Ishikawa (cell line): ENCODE data around the gene PSMC6.

Experiments
- CEBPB ChIP-seq: IDR thresholded peaks from 2 replicates; pipeline ENCODE4 v1.6.1; 2012
- CREB1 ChIP-seq: IDR thresholded peaks from 2 replicates; pipeline ENCODE4 v1.6.1; 2012; ENCODE audit warnings: low read depth
- EGR1 ChIP-seq: IDR thresholded peaks from 2 replicates; pipeline ENCODE4 v1.6.1; 2012
- EP300 ChIP-seq: IDR thresholded peaks from 2 replicates; pipeline ENCODE4 v1.6.1; 2012; ENCODE audit warnings: borderline replicate concordance
- FOXM1 ChIP-seq: IDR thresholded peaks from 2 replicates; pipeline ENCODE4 v1.6.1; 2012; ENCODE audit warnings: low read depth, borderline replicate concordance
- MAX ChIP-seq: IDR thresholded peaks from 2 replicates; pipeline ENCODE4 v1.6.1; 2012
- NFIC ChIP-seq: IDR thresholded peaks from 2 replicates; pipeline ENCODE4 v1.6.1; 2012
- RAD21 ChIP-seq: IDR thresholded peaks from 2 replicates; pipeline ENCODE4 v1.6.1; 2012; ENCODE audit warnings: low read depth
- REST ChIP-seq: IDR thresholded peaks from 2 replicates; pipeline ENCODE4 v1.6.1; 2012; ENCODE audit warnings: low read depth, mild to moderate bottlenecking
- TAF1 ChIP-seq: IDR thresholded peaks from 2 replicates; pipeline ENCODE4 v1.6.1; 2012; ENCODE audit warnings: low read depth, mild to moderate bottlenecking
- TCF12 ChIP-seq: IDR thresholded peaks from 2 replicates; pipeline ENCODE4 v1.6.1; 2012; ENCODE audit warnings: low read depth
- TEAD4 ChIP-seq: IDR thresholded peaks from 2 replicates; pipeline ENCODE4 v1.6.1; 2012
- YY1 ChIP-seq: IDR thresholded peaks from 2 replicates; pipeline ENCODE4 v1.6.1; 2012; ENCODE audit warnings: low read depth
- ZBTB7A ChIP-seq: IDR thresholded peaks from 2 replicates; pipeline ENCODE4 v1.6.1; 2012; ENCODE audit warnings: low read depth
- TF ChIP-seq, protein P1 (sequence below): IDR thresholded peaks from 2 replicates; pipeline ENCODE4 v1.6.1; 2012

Gene PSMC6

DNA sequence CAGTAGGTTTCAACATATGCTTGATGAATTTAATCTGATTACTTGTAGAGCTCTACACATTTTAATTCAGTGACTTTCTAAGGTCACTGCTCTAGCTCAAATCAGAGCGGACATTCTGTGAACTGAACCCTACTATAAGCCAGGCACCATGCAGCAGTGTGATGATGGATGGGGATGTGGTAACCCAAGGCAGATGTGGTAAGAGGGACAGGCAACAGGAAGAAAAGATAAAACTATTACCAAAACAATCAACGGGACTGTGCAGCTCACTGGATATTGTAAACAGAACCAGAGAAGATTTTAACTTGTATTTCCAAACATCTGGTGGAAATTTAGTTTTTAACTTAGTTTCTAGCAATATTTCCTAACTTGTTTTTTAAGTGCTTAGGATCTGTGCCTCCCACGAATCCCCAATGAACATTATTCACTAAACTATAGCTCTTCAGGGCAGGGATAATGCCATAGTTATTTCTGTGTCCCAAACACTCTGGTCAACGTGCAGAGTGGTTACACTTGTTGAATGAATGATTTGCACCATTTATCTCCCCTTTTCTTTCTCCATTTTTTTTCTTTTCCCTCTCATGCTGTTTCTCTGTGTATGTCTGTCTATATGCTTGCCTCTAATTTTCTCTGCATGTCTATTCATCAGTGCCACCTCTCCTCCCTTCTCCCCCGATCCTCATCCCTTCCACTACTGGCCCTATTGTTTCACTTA, 14.6 kb upstream of the PSMC6 start:
- TF ChIP-seq NFIC, result no peak
- TF ChIP-seq TAF1, result no peak
- no peak for TF ChIP-seq CEBPB
- TF ChIP-seq, protein P1, sequence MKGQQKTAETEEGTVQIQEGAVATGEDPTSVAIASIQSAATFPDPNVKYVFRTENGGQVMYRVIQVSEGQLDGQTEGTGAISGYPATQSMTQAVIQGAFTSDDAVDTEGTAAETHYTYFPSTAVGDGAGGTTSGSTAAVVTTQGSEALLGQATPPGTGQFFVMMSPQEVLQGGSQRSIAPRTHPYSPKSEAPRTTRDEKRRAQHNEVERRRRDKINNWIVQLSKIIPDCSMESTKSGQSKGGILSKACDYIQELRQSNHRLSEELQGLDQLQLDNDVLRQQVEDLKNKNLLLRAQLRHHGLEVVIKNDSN, result no peak

DNA sequence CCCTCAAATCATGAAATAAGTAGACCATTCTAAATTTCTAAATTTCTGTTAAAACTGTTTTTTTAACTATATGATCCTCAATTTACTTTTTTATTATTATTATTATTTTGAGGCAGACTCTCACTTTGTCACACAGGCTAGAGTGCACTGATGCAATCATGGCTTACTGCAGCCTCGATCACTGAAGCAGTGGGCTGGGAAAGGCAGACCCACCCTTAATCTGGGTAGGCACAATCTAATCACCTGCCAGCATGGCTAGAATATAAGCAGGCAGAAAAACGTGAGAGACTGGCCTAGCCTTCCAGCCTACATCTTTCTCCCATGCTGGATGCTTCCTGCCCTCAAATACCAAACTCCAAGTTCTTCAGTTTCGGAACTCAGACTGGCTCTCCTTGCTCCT, 14.0 kb upstream of the PSMC6 start:
- TF ChIP-seq FOXM1 (no peak), ZBTB7A (no peak), YY1 (no peak), RAD21 (no peak), TAF1 (no peak), EP300 (no peak), TCF12 (no peak), EGR1 (no peak), CREB1 (no peak)

- no peak for TF ChIP-seq CREB1
- TF ChIP-seq TCF12, result no peak
- no peak for TF ChIP-seq EGR1
- no peak for TF ChIP-seq ZBTB7A
- TF ChIP-seq CEBPB, result no peak
- TF ChIP-seq REST, result no peak
- TF ChIP-seq TEAD4, result no peak
- TF ChIP-seq TAF1, result no peak
- TF ChIP-seq FOXM1, result no peak
- no peak for TF ChIP-seq MAX
- TF ChIP-seq, protein P1, result no peak
- no peak for TF ChIP-seq NFIC
Observed at GRCh38 chr14:52693532-52693931, 13.5 kb upstream of the PSMC6 start.

- peak; percentile 17; the same call in 1 of the 2 replicates for TF ChIP-seq MAX
- peak; percentile 21; the same call in 1 of the 2 replicates for TF ChIP-seq TAF1
- TF ChIP-seq, protein P1, result no peak
- peak; percentile 9; the same call in 1 of the 2 replicates for TF ChIP-seq ZBTB7A
- 0 out of 2 replicates have a peak, but pooled peaks have one; percentile 46 for TF ChIP-seq YY1
Observed at GRCh38 chr14:52694761-52695480, 12.1 kb upstream of the PSMC6 start.

- TF ChIP-seq ZBTB7A (peak; percentile 91), EP300 (no peak), REST (no peak), CREB1 (peak; percentile 27; the same call in 1 of the 2 replicates), TAF1 (no peak), MAX (no peak; the same call in 1 of the 2 replicates), CEBPB (no peak), FOXM1 (no peak), RAD21 (no peak), EGR1 (peak; percentile 61; the same call in 1 of the 2 replicates)
- TF ChIP-seq, protein P1, result no peak
Observed at GRCh38 chr14:52695481-52696091, 11.4 kb upstream of the PSMC6 start, which contains the start of gene ERO1A. Gene ERO1A, minus strand, starts transcription at chr14:52695558. Its CDS starts 77 bp downstream, at chr14:52695481.
